MV-4-11 (cell line): ENCODE data around the gene GNAI1.
A peak's percentile ranks its signal among the peaks of the same experiment; 100 is the strongest.

Source experiments
- DNase-seq: peaks from one replicate; lab custom pipeline; 2025; lab: John Stamatoyannopoulos, UW

GNAI1 gene

GRCh38 chr7:80159802-80160201 is 25.2 kb downstream of the GNAI1 start:
- no peak for DNase-seq

- no peak for DNase-seq
Observed at GRCh38 chr7:80161466-80161865, 26.8 kb downstream of the GNAI1 start.

- no peak for DNase-seq
Observed at GRCh38 chr7:80165177-80165576, 30.5 kb downstream of the GNAI1 start.

GRCh38 chr7:80170445-80170844 is 35.8 kb downstream of the GNAI1 start:
- no peak for DNase-seq

GRCh38 chr7:80172387-80172786 is 37.8 kb downstream of the GNAI1 start:
- no peak for DNase-seq

GRCh38 chr7:80175744-80176143 is 41.1 kb downstream of the GNAI1 start:
- no peak for DNase-seq

- DNase-seq: no peak
Observed at GRCh38 chr7:80181411-80181810, 46.8 kb downstream of the GNAI1 start.

- no peak for DNase-seq
Observed at GRCh38 chr7:80182630-80183276, 48.1 kb downstream of the GNAI1 start.

- no peak for DNase-seq
Observed at GRCh38 chr7:80183351-80183750, 48.7 kb downstream of the GNAI1 start.

- no peak for DNase-seq
Observed at GRCh38 chr7:80183900-80184685, 49.5 kb downstream of the GNAI1 start.

- DNase-seq: no peak
Observed at GRCh38 chr7:80184693-80185092, 50.1 kb downstream of the GNAI1 start.

GRCh38 chr7:80185571-80185970 is 50.9 kb downstream of the GNAI1 start:
- no peak for DNase-seq

GRCh38 chr7:80186721-80187120 is 52.1 kb downstream of the GNAI1 start:
- DNase-seq: no peak

GRCh38 chr7:80187279-80187678 is 52.6 kb downstream of the GNAI1 start:
- DNase-seq: no peak

GRCh38 chr7:80187727-80188126 is 53.1 kb downstream of the GNAI1 start:
- DNase-seq: no peak

- peak; percentile 1 for DNase-seq
Observed at GRCh38 chr7:80189638-80190037, 55.0 kb downstream of the GNAI1 start.

GRCh38 chr7:80197627-80198026 is 63.0 kb downstream of the GNAI1 start:
- DNase-seq: no peak

GRCh38 chr7:80199051-80199450 is 64.4 kb downstream of the GNAI1 start:
- no peak for DNase-seq

- no peak for DNase-seq
Observed at GRCh38 chr7:80204454-80204853, 69.8 kb downstream of the GNAI1 start.

- no peak for DNase-seq
Observed at GRCh38 chr7:80204919-80205318, 70.3 kb downstream of the GNAI1 start.

GRCh38 chr7:80206763-80207162 is 72.1 kb downstream of the GNAI1 start:
- peak; percentile 7 for DNase-seq

- peak; percentile 36 for DNase-seq
Observed at GRCh38 chr7:80207501-80207900, 72.9 kb downstream of the GNAI1 start.

GRCh38 chr7:80208700-80209099 is 74.1 kb downstream of the GNAI1 start:
- DNase-seq: no peak

- DNase-seq: no peak
Observed at GRCh38 chr7:80210400-80210799, 75.8 kb downstream of the GNAI1 start.
